ENCODE measurements around the gene EDA.

DNA sequence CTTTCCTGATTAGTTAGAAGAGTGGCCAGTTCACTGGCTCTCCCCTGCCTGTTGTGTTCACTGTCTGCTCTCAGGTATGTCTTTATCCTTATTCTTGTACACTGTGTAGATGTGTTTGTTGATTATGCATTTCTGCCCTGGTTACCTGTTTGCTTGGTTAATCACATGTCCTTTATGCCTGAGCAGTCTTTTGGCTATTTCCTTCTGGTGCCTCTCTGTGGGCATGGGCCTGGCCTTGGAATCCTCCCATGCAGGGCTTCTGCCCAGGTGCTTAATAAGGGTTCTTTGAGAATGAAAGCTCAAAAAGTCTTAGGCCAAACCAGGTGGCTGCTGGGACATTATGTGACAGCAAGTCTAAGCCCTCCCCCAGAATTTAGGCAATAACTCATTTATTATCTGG is 472.8 kb downstream of the EDA start:
- TF ChIP-seq NFKBIZ (CRISPR knock-in tag; IDR thresholded peaks at IDR 0.05) (no peak), ZIK1 (CRISPR knock-in tag; IDR thresholded peaks at IDR 0.05; ENCODE audit: borderline replicate concordance, low read depth) (no peak), ZNF337 (CRISPR knock-in tag; IDR thresholded peaks at IDR 0.05; ENCODE audit: borderline replicate concordance, low read depth) (no peak), CBFB (CRISPR knock-in tag; IDR thresholded peaks at IDR 0.05) (no peak), JUN (CRISPR knock-in tag; IDR thresholded peaks at IDR 0.05) (no peak), RBAK (CRISPR knock-in tag; IDR thresholded peaks at IDR 0.05) (no peak), ZBTB1 (CRISPR knock-in tag; IDR thresholded peaks at IDR 0.05; ENCODE audit: borderline replicate concordance) (no peak), NBN (conservative IDR thresholded peaks at IDR 0.05) (no peak), POLR2A (IDR thresholded peaks at IDR 0.05; ENCODE audit: insufficient read depth in 1 of 2, low read depth in 2 of 2, low read length in 2 of 2) (no peak), CCAR2 (optimal IDR thresholded peaks at IDR 0.05; ENCODE audit: low read depth, low read length) (no peak), CHD2 (IDR thresholded peaks at IDR 0.05; ENCODE audit: low read depth, low read length) (no peak)
- TF ChIP-seq, protein P1, sequence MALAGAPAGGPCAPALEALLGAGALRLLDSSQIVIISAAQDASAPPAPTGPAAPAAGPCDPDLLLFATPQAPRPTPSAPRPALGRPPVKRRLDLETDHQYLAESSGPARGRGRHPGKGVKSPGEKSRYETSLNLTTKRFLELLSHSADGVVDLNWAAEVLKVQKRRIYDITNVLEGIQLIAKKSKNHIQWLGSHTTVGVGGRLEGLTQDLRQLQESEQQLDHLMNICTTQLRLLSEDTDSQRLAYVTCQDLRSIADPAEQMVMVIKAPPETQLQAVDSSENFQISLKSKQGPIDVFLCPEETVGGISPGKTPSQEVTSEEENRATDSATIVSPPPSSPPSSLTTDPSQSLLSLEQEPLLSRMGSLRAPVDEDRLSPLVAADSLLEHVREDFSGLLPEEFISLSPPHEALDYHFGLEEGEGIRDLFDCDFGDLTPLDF (CRISPR knock-in tag; IDR thresholded peaks at IDR 0.05), result no peak
- TF ChIP-seq, protein P2, sequence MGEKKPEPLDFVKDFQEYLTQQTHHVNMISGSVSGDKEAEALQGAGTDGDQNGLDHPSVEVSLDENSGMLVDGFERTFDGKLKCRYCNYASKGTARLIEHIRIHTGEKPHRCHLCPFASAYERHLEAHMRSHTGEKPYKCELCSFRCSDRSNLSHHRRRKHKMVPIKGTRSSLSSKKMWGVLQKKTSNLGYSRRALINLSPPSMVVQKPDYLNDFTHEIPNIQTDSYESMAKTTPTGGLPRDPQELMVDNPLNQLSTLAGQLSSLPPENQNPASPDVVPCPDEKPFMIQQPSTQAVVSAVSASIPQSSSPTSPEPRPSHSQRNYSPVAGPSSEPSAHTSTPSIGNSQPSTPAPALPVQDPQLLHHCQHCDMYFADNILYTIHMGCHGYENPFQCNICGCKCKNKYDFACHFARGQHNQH (CRISPR knock-in tag; IDR thresholded peaks at IDR 0.05), result no peak
- TF ChIP-seq, protein P3, sequence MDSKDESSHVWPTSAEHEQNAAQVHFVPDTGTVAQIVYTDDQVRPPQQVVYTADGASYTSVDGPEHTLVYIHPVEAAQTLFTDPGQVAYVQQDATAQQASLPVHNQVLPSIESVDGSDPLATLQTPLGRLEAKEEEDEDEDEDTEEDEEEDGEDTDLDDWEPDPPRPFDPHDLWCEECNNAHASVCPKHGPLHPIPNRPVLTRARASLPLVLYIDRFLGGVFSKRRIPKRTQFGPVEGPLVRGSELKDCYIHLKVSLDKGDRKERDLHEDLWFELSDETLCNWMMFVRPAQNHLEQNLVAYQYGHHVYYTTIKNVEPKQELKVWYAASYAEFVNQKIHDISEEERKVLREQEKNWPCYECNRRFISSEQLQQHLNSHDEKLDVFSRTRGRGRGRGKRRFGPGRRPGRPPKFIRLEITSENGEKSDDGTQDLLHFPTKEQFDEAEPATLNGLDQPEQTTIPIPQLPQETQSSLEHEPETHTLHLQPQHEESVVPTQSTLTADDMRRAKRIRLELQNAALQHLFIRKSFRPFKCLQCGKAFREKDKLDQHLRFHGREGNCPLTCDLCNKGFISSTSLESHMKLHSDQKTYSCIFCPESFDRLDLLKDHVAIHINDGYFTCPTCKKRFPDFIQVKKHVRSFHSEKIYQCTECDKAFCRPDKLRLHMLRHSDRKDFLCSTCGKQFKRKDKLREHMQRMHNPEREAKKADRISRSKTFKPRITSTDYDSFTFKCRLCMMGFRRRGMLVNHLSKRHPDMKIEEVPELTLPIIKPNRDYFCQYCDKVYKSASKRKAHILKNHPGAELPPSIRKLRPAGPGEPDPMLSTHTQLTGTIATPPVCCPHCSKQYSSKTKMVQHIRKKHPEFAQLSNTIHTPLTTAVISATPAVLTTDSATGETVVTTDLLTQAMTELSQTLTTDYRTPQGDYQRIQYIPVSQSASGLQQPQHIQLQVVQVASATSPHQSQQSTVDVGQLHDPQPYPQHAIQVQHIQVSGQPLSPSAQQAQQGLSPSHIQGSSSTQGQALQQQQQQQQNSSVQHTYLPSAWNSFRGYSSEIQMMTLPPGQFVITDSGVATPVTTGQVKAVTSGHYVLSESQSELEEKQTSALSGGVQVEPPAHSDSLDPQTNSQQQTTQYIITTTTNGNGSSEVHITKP (CRISPR knock-in tag; IDR thresholded peaks at IDR 0.05; ENCODE audit: low read depth), result no peak
